Activated CD4-positive, CD25-positive, alpha-beta regulatory T cell treated with anti-CD3 and anti-CD28 coated beads, Interleukin-2, amount 50 U/mL, for 24 hours (primary cell): ENCODE measurements around the gene ENTPD3.
"Not testable (repeated sequence)": the region's sequence is repeated elsewhere in the genome, so short reads cannot be mapped to it uniquely, and the experiment has no call there.

ENCODE experiments used
- ATAC-seq, 2 donors: fragments of 150-1000 bp; cut with Tn5 transposase; one replicate each; pipeline ENCODE4 v1.10.0; 2021; ENCODE audit warnings: mild to moderate bottlenecking in 1 of 2, moderate library complexity in 1 of 2

ENTPD3 gene

GRCh38 chr3:40462838-40463237 lies 75.9 kb downstream of the ENTPD3 start:
- not testable (repeated sequence) for ATAC-seq

DNA sequence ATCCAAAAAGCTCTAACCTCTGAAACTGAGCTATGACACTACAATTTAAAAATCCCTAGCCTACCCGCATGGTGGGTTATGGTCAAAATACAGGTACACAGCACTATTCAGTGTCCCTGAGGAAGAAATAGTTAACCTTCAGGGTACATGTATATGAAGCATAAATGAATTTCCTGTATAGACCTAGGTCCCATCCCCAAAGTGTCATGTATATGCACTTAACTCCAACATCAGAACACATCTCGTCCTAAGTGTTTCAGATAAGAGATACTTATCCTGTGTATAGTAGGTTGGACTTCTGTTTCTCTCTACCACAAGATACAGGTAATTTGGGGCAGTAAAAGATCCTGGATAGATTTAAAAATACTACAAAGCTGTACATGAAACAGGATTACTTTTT lies 76.6 kb downstream of the ENTPD3 start:
- ATAC-seq: no peak

DNA sequence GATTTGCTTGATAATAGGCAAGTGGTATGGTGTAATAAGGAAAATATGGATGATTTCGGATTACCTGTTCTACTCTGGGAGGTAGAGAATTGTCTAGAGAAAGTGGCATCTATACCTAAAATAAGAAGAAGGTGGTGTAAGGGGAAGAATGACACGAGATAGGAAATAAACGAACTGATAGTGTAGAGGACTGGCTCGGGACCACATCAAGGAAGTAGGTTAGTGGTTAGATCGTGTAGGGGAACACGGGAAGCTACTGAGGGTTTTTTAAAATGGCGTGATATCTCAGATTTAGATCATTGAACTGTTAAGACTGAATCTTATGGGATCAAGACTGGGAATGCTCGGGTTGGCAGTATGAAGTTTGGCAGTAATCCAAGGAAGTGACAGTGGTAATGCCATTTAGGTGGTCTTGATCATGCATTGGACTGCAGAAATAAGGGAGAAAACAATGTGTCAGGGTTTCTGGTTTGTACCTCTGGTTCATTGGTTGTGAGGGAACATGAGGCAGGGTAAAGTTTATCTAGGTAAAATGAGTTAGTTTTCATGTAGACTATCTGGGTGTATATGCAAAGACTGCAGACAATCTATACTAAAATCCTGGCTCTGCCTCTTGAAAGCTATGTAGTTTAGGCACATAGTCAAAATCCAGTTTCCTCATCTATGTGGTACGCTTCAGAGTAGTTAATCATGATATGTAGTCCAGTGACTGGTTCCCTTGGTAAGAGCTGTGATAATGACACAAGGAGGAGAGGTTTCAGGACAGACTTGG lies 77.5 kb downstream of the ENTPD3 start:
- ATAC-seq: no peak

DNA sequence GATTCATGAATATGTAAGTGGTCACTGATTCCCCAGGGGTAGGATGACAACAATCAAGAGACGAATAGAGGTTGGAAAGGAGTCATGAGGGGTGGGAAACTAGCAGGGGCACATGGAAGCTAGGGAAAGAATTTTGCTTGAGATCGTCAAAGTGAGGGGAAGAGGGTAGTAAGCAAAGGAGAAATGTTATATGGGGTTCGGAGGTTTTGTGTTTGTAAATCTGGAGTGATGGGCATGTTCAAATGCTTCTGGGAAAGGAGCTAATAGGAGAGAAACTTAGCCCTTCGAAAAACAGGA lies 78.1 kb downstream of the ENTPD3 start:
- ATAC-seq: no peak

DNA sequence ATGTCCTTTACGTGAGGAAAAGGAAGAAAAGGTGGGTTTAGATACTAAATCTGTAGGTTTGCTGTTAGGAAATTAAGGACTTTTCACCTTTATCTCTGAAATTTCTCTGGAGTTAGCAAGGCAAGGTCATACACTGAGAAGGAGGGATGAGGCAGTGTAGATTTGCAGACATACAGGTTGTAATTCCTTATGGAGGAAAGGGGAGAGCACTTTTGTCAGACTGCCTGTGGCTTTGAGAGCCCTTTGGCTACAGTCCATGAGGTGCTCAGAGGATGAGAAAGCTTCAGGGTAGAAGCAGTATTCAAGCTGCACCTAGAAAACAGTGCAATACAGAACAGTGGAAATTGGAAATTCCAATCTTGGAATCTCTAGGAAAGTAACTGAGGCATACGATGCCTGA lies 78.5 kb downstream of the ENTPD3 start:
- ATAC-seq: no peak

DNA sequence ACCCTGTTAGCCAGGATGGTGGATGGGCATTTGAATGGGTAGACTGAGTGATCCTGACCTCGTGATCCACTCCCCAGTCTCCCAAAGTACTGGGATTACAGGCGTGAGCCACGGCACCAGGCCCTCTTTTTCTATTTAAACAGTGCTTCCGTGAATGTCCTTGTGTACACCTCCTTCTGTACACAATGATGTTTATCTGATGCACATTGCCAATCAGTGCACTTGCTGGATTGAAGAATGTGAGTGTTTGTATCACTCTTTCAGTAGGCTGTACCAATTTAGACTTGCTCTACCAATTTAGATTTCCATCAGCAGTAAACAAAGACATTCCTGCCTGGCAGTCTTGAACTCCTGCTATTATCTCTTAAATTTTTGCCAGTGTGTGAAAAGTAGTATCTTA lies 81.0 kb downstream of the ENTPD3 start:
- ATAC-seq: no peak

GRCh38 chr3:40470701-40471100 lies 83.7 kb downstream of the ENTPD3 start:
- ATAC-seq: no peak

- ATAC-seq: peak; percentile 88 to 90
These were observed 89.8 kb downstream of the ENTPD3 start, which contains the start of gene ZNF619 for GRCh38 chr3:40476478-40477470. ZNF619 (plus strand) TSS chr3:40477122; CDS start chr3:40477980, 858 bp downstream.

DNA sequence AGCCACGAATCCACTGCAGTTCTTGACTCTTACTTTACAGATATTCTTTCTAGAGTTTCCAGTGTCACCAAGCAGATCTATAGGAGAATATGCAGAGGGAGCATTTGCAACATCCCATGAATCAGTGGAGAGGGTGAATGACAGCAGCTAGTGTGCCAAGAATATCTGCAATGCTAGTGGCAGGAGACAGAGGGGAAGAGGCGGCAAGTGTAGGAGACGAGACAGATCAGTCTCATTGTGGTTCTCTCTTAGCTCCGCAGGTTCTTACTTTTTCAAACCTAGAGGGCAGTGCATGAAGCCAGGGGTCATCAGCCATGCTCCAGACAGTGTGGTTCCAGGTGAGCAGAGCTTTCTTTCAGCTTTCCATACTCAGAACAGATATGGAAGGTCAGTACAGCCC lies 90.7 kb downstream of the ENTPD3 start:
- no peak for ATAC-seq
